Karpas-422 (cell line): Measurements from ENCODE around the gene CMC4. TPM values are rescaled to one million over a fixed set of nuclear protein-coding genes. Genes with fewer than 3 reads are reported as not detected.

ENCODE experiments used
- DNase-seq: peaks from one replicate; pipeline ENCODE4 v3.0.0-alpha.2; 2015
- H2AFZ ChIP-seq: fragments of 200-600 bp; sonication (generic); 2 replicates; pipeline ENCODE4 v1.6.1; 2014; ENCODE audit warnings: antibody characterized with exemption, low read length, mixed read lengths
- H3K27ac ChIP-seq: fragments of 200-600 bp; sonication (generic); 2 replicates; pipeline ENCODE4 v1.5.1; 2014; ENCODE audit warnings: mild to moderate bottlenecking, low read length, moderate library complexity
- H3K27me3 ChIP-seq: fragments of 200-600 bp; sonication (generic); 2 replicates; pipeline ENCODE4 v1.6.1; 2014; ENCODE audit warnings: low read length, mixed read lengths
- H3K36me3 ChIP-seq: fragments of 200-600 bp; sonication (generic); 2 replicates; pipeline ENCODE4 v1.6.1; 2014; ENCODE audit warnings: low read length, mixed read lengths; ENCODE audit not compliant: insufficient read depth
- H3K4me1 ChIP-seq: fragments of 200-600 bp; sonication (generic); 2 replicates; pipeline ENCODE4 v1.6.1; 2014; ENCODE audit warnings: mild to moderate bottlenecking, low read length, mixed read lengths
- H3K4me2 ChIP-seq: fragments of 200-600 bp; sonication (generic); 2 replicates; pipeline ENCODE4 v1.6.1; 2014; ENCODE audit warnings: low read length, low read depth, mild to moderate bottlenecking; ENCODE audit not compliant: poor library complexity, severe bottlenecking
- H3K4me3 ChIP-seq: fragments of 200-600 bp; sonication (generic); 2 replicates; pipeline ENCODE4 v1.5.1; 2014; ENCODE audit warnings: mild to moderate bottlenecking, antibody characterized with exemption, low read length, mixed read lengths
- H3K79me2 ChIP-seq: fragments of 200-600 bp; sonication (generic); 2 replicates; pipeline ENCODE4 v1.6.1; 2014; ENCODE audit warnings: mild to moderate bottlenecking, low read length, mixed read lengths
- H3K9ac ChIP-seq: fragments of 200-600 bp; sonication (generic); 2 replicates; pipeline ENCODE4 v1.6.0; 2014; ENCODE audit warnings: low read length
- H3K9me2 ChIP-seq: fragments of 200-600 bp; sonication (generic), shearing (Covaris generic); replicated peaks from 2 replicates; pipeline ENCODE4 v1.6.0; 2014; ENCODE audit warnings: mild to moderate bottlenecking, low read length, moderate library complexity; ENCODE audit not compliant: insufficient read depth
- H3K9me3 ChIP-seq: fragments of 300-700, 200-600 bp; sonication (generic); 2 replicates; pipeline ENCODE4 v1.6.1; 2014; ENCODE audit warnings: low read length, mixed read lengths
- H4K20me1 ChIP-seq: fragments of 200-600 bp; sonication (generic); 2 replicates; pipeline ENCODE4 v1.6.1; 2014; ENCODE audit warnings: mild to moderate bottlenecking, antibody characterized with exemption, low read length, low read depth; ENCODE audit not compliant: insufficient read depth
- total RNA-seq: library from RNA; depleted of rRNA; stranded (reverse); fragments of >200 nt; shearing (Covaris generic); gene quantifications from 2 replicates; pipeline ENCODE4 v1.2.3, GENCODE V29; 2014; ENCODE audit warnings: low replicate concordance

The CMC4 gene
- total RNA-seq, 1 experiment from 2014 or later: 15.8 TPM

DNA sequence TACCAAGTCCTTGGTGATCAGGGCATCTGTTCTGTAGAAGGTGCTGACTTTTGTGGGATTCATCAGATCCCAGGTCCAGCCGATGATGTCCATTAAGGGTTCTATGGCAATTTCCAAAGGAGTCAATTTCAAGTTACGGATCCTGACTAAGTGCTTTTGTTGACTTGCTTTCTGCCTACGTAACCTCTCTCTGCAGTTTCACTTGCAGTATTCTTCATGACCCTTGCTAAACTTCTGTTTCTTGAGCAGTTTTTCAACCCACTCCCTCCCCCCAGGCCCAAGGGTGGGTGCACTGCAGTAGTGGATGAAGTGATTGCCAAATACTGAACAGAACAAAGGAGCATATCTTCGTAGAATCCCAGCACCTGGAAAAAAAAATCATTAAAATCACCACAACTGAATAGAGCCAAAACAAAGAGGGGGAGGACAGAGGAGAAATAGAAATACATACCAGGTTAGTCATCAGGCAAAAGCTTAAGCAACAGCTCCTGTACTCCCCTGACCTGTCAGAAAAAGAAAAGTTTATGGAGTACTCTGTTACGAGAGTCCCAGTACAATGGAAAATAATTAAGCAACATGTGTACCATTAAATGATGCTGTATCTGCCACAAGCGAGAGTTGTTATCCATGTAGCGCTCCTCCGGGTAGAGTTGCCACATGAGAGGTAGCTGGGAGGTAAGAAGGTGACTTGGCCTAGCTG lies 5.8 kb downstream of the CMC4 start:
- H3K4me1 ChIP-seq: peaks cover 23% of the 10 kb centered on the region
- H2AFZ ChIP-seq: no peak overlapping the region
- H4K20me1 ChIP-seq: no peaks in the 10 kb centered on the region
- no peak overlapping the region for H3K9ac ChIP-seq
- no peaks in the 10 kb centered on the region for H3K9me2 ChIP-seq
- no peaks in the 10 kb centered on the region for H3K9me3 ChIP-seq
- H3K4me3 ChIP-seq: no peak overlapping the region
- no peak overlapping the region for H3K27ac ChIP-seq
- peaks cover 3% of the 10 kb centered on the region; the same call in 1 of the 2 replicates for H3K36me3 ChIP-seq
- H3K79me2 ChIP-seq: peaks cover 50% of the 10 kb centered on the region
- no peak overlapping the region for H3K4me2 ChIP-seq
- H3K27me3 ChIP-seq: no peaks in the 10 kb centered on the region
- DNase-seq: no peak

- H2AFZ ChIP-seq: no peak overlapping the region
- H3K9me3 ChIP-seq: no peaks in the 10 kb centered on the region
- H3K9ac ChIP-seq: no peak overlapping the region
- no peaks in the 10 kb centered on the region for H3K27me3 ChIP-seq
- no peaks in the 10 kb centered on the region for H4K20me1 ChIP-seq
- H3K9me2 ChIP-seq: no peaks in the 10 kb centered on the region
- DNase-seq: no peak
- H3K4me1 ChIP-seq: peaks cover 4% of the 10 kb centered on the region
- peaks cover 16% of the 10 kb centered on the region for H3K79me2 ChIP-seq
- H3K36me3 ChIP-seq: peaks cover 6% of the 10 kb centered on the region; the same call in 1 of the 2 replicates
- no peak overlapping the region for H3K4me2 ChIP-seq
- H3K4me3 ChIP-seq: no peak overlapping the region
- no peak overlapping the region for H3K27ac ChIP-seq
These were observed 9.2 kb downstream of the CMC4 start for GRCh38 chrX:155061760-155062159.

DNA sequence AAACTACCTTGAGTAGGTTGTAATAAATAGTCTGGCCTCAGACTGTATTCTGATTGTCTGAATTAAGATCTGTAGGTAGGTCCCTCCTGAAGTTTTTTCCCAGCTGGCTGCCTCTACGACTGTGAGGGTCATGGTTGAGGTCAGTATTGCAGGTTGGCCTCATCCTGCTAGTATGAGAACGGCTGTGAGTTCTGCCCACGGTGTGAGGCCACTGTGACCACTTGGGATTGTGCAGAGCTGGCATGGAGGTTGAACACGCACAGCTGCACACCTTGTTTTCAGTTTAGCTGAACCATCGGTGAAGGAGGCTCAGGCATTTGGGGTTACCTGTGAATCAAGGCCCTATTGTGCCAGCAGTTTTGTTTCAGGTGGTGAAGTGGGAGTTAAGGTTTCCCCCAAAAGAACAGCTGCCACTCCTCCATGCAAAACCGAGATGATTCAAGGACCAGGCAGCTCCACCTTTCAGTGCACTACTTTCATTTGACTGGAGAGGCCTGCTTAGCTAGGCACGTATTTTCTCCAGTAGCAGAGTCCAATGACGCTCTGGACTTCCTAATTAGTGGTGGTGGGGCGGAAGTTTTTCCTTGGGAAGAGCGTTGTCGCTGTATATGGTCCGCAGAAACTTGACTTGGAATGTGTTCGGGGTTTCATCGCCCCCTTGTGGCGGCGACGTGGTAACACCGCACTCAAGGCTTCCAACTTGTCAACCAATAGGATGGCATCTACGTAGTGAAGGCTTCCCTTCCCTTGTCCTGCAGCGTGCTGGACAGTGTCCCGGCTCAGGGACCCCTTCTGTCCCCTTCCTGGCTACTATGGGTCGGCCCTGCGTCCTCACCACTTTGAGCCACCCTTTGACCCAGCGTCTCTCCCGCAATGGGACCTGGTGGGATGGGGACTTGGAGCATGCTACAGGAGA lies 13.8 kb downstream of the CMC4 start:
- peaks cover 16% of the 10 kb centered on the region for H3K4me1 ChIP-seq
- H4K20me1 ChIP-seq: no peaks in the 10 kb centered on the region
- no peak overlapping the region for H2AFZ ChIP-seq
- H3K27ac ChIP-seq: no peak overlapping the region
- no peaks in the 10 kb centered on the region for H3K9me3 ChIP-seq
- H3K79me2 ChIP-seq: no peaks in the 10 kb centered on the region
- peak overlapping the region; percentile 39 for H3K4me2 ChIP-seq
- H3K4me3 ChIP-seq: peak overlapping the region; percentile 21; the same call in 1 of the 2 replicates
- H3K9ac ChIP-seq: 0 out of 2 replicates have a peak overlapping the region, but pooled peaks have one; percentile 11
- peaks cover 6% of the 10 kb centered on the region; the same call in 1 of the 2 replicates for H3K36me3 ChIP-seq
- H3K9me2 ChIP-seq: no peaks in the 10 kb centered on the region
- DNase-seq: peak; percentile 79
- H3K27me3 ChIP-seq: no peaks in the 10 kb centered on the region

GRCh38 chrX:155056471-155056870 lies 14.5 kb downstream of the CMC4 start:
- no peak overlapping the region for H2AFZ ChIP-seq
- H3K4me2 ChIP-seq: no peak overlapping the region
- peaks cover 16% of the 10 kb centered on the region for H3K4me1 ChIP-seq
- no peaks in the 10 kb centered on the region for H3K79me2 ChIP-seq
- H3K4me3 ChIP-seq: no peak overlapping the region
- no peaks in the 10 kb centered on the region for H3K9me3 ChIP-seq
- no peak overlapping the region for H3K27ac ChIP-seq
- H4K20me1 ChIP-seq: no peaks in the 10 kb centered on the region
- no peaks in the 10 kb centered on the region for H3K9me2 ChIP-seq
- H3K27me3 ChIP-seq: no peaks in the 10 kb centered on the region
- peaks cover 6% of the 10 kb centered on the region; the same call in 1 of the 2 replicates for H3K36me3 ChIP-seq
- DNase-seq: no peak
- no peak overlapping the region for H3K9ac ChIP-seq

DNA sequence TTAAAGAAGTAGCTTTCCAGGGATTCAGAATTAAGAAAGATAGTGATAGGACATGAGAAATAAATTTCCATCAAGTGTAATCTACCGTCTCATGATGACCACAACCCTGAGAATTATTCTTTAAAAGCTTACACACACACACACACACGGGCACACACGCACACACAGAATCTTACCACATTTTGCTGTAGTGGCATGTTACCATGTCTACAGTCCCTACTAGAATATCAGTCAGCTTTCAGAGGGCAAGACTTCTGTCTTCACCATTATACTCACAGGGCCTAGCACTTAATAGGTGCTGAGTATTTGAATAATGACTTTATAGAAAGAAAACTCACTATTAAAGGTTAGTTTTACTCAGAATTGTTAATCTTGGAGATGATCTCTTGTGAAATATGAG lies 15.4 kb downstream of the CMC4 start:
- no peak overlapping the region for H3K4me3 ChIP-seq
- no peaks in the 10 kb centered on the region for H3K9me3 ChIP-seq
- no peak overlapping the region for H3K27ac ChIP-seq
- DNase-seq: no peak
- no peaks in the 10 kb centered on the region for H3K79me2 ChIP-seq
- H3K4me2 ChIP-seq: no peak overlapping the region
- H3K9me2 ChIP-seq: no peaks in the 10 kb centered on the region
- no peak overlapping the region for H3K9ac ChIP-seq
- H4K20me1 ChIP-seq: no peaks in the 10 kb centered on the region
- H3K27me3 ChIP-seq: no peaks in the 10 kb centered on the region
- H3K4me1 ChIP-seq: peaks cover 16% of the 10 kb centered on the region
- H2AFZ ChIP-seq: no peak overlapping the region
- peaks cover 6% of the 10 kb centered on the region; the same call in 1 of the 2 replicates for H3K36me3 ChIP-seq

DNA sequence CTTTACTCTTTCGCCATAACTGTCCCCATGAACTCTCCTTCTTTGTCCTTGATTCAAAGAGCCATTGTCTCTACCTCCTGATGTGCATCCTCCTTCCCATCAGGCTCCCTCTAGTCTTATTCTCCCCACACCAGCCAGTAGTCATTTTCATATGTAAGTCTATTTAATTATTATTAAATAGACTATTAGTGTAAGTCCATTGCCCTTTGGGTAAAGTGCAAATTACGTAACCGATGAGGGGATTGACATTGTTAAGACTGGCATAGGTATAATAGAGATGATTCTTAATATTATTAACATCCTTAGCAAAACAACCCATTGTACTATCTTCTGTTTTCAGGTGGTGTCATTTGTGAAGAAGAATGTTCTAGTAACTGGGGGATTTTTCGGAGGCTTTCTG lies 16.7 kb downstream of the CMC4 start:
- no peaks in the 10 kb centered on the region for H4K20me1 ChIP-seq
- no peak overlapping the region for H3K4me2 ChIP-seq
- H3K36me3 ChIP-seq: no peaks in the 10 kb centered on the region

DNA sequence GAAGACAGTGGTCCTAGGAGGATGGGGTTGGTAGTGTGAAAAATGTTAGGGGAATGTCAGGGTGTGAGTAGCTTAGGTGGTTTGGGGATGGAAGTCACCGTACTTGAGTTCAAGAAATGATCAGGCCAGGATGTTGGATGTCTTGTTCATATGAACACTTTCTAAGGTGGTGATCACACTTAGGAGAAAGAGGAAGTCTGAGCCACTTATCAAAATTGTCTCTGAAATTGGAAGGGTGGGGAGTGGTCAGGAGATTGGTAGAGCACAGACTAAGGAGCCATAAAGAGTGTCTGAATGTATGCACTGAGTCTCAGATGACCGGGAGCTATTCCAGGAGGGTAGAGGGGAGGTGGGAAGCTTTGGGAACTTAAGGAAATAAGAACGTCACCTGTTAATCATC lies 17.3 kb downstream of the CMC4 start:
- Histone ChIP-seq H3K27me3 (no peaks in the 10 kb centered on the region), H3K9ac (no peak overlapping the region), H2AFZ (no peak overlapping the region), H3K36me3 (no peaks in the 10 kb centered on the region), H3K9me3 (no peaks in the 10 kb centered on the region), H4K20me1 (no peaks in the 10 kb centered on the region), H3K4me1 (peaks cover 16% of the 10 kb centered on the region), H3K4me2 (no peak overlapping the region), H3K4me3 (no peak overlapping the region), H3K9me2 (no peaks in the 10 kb centered on the region), H3K79me2 (peaks cover 9% of the 10 kb centered on the region), H3K27ac (no peak overlapping the region)
- DNase-seq: no peak

More for the DNA sequence above, 16.7 kb downstream of the CMC4 start:
- H3K9me3 ChIP-seq: no peaks in the 10 kb centered on the region
- H3K27me3 ChIP-seq: no peaks in the 10 kb centered on the region
- DNase-seq: no peak
- H2AFZ ChIP-seq: no peak overlapping the region
- no peak overlapping the region for H3K9ac ChIP-seq
- H3K9me2 ChIP-seq: no peaks in the 10 kb centered on the region
- peaks cover 9% of the 10 kb centered on the region for H3K79me2 ChIP-seq
- H3K4me1 ChIP-seq: peaks cover 16% of the 10 kb centered on the region
- H3K4me3 ChIP-seq: no peak overlapping the region
- H3K27ac ChIP-seq: no peak overlapping the region
